ENCODE data around the gene TOP3A. TPM values are rescaled to one million over a fixed set of nuclear protein-coding genes. Genes with fewer than 3 reads are reported as not detected.
A peak's percentile ranks its signal among the peaks of the same experiment; 100 is the strongest.

The TOP3A gene
- total RNA-seq, 1 donor from 2014 or later = 52.8 TPM

DNA sequence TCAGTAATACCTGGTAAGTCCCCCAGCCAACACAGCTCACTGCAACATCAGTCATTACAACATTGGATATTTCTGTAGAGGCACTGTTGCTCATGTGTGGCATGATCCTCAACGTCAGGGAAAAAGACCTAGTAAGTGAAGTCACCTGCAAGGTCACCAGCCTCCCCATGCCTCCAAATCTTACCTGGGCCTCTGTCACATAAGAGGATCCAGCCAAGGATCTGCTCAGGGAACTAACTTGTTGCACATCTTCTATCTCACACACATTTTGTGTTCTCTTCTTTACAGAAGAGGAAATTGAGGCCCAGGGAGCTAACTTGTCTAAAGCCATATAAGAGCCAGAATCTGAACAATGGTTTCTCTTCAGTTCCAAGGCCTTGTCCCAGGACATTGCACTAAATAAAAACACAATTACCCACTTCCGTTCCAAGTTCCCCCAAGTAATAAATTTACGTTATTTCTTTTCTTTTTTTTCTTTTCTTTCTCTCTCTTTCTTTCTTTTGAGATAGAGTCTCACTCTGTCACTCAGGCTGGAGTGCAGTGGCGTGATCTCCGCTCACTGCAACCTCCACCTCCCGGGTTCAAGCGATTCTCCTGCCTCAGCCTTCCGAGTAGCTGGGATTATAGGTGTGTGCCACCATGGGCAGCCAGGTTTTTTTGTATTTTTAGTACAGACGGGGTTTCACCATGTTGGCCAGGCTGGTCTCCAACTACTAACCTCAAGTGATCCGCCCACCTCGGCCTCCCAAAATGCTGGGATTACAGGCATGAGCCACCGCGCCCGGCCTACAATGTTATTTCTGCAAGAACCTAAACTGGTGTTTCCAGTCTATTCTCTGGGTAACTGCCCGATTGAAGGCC, 47.3 kb upstream of the TOP3A start:
- Histone ChIP-seq H3K4me1 (peaks cover 0 to 6% of the 10 kb centered on the region in 2 donors), H3K4me3 (peak overlapping the region; percentile 86 to 89), H3K27me3 (no peaks in the 10 kb centered on the region), H3K9me3 (no peaks in the 10 kb centered on the region), H3K27ac (peak overlapping the region; percentile 66 to 72), H3K36me3 (no peaks in the 10 kb centered on the region)
- no peak for DNase-seq (ENCODE audit: low spot score in 2 of 2)
- intact Hi-C loops (cut with DNase I) = loop anchor here (2.0 to 10.0 kb wide), 4 partner anchors 45 to 390 kb away; partner anchors contain the start of genes ALKBH5, DRC3, MIEF2 and SMCR8
- TF ChIP-seq CTCF (IDR thresholded peaks at IDR 0.05) = no peak

DNA sequence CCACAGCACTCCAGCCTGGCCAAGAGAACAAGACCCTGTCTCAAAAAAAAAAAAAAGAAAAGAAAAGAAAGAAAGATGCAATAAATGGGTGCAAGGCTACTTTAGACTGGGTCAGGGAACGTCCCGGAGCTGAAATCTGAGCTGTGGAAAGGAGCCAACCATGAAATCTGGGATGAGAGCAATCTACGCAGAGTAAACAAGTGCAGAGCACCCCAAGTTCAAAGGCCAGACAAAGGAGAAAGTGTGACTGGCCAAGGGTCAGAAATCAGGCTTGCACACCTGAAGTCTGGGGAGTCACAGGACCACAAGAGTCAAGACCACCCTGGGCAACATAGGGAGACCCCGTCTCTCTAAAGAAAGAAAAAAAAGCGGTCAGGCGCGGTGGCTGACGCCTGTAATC, 45.7 kb upstream of the TOP3A start:
- intact Hi-C loops (cut with DNase I) = loop anchor here (5.0 to 10.0 kb wide), 3 partner anchors 43 to 388 kb away; partner anchors contain the start of genes ALKBH5, DRC3, SMCR8 and TOM1L2
- Histone ChIP-seq H3K36me3 (no peaks in the 10 kb centered on the region), H3K4me3 (no peak overlapping the region), H3K27me3 (no peaks in the 10 kb centered on the region), H3K4me1 (peaks cover 0 to 6% of the 10 kb centered on the region in 2 donors), H3K9me3 (no peaks in the 10 kb centered on the region), H3K27ac (no peak overlapping the region)
- no peak for DNase-seq (ENCODE audit: low spot score in 2 of 2)
- TF ChIP-seq CTCF (IDR thresholded peaks at IDR 0.05) = no peak

DNA sequence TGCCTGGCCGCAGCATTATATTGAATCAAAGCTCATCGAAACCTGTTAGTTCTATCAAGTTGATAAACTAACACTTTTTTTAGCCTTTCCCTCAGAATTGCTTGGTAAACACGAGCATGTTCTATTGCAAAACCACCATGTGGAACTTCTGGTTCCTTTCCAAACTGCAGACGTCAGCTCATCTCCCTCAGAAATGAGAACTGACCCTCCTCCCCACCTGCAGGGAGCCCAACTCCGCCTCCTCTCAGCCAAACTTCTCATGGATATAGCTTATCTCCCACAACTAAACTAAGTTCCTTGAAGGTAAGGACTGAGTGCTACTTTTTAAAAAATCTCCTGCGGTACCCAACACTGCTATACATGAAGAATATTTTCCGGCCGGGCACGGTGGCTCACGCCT, 41.8 kb upstream of the TOP3A start:
- no peak for TF ChIP-seq CTCF (IDR thresholded peaks at IDR 0.05)

GRCh38 chr17:18353541-18353940, 38.7 kb upstream of the TOP3A start:
- no peaks in the 10 kb centered on the region for H3K9me3 ChIP-seq
- no peaks in the 10 kb centered on the region for H3K27me3 ChIP-seq
- no peak overlapping the region for H3K4me3 ChIP-seq
- intact Hi-C loops (cut with DNase I) = no loop called here
- no peak overlapping the region for H3K27ac ChIP-seq
- H3K4me1 ChIP-seq = no peaks in the 10 kb centered on the region
- no peak for DNase-seq (ENCODE audit: low spot score in 2 of 2)
- TF ChIP-seq CTCF (IDR thresholded peaks at IDR 0.05) = no peak
- H3K36me3 ChIP-seq = peaks cover 12 to 32% of the 10 kb centered on the region in 2 donors

More for the DNA sequence above, 41.8 kb upstream of the TOP3A start:
- H3K27me3 ChIP-seq = no peaks in the 10 kb centered on the region
- no peak for DNase-seq (ENCODE audit: low spot score in 2 of 2)
- no peaks in the 10 kb centered on the region for H3K4me1 ChIP-seq
- no peaks in the 10 kb centered on the region for H3K9me3 ChIP-seq
- H3K27ac ChIP-seq = no peak overlapping the region
- no peak overlapping the region for H3K4me3 ChIP-seq
- intact Hi-C loops (cut with DNase I) = no loop called here
- H3K36me3 ChIP-seq = peaks cover 12 to 19% of the 10 kb centered on the region in 2 donors

DNA sequence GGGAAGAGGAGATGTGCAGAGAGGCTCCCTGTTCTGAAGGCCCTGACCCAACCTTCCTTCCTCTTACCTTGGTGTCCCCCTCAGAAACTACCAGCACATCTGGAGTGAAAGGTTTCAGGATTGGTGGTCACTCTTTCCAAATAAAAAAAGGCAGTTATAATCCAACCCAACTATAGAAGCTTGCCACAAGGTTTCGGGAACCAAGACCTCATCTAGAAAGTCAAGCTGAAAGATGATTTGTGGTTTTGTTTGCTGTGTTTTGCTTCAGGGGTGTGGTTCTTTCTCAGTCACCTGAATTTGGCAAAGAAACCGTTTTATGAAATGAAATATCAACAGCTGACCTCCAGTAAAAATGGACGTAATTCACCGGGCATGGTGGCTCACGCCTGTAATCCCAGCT, 29.2 kb upstream of the TOP3A start:
- Histone ChIP-seq H3K9me3 (no peaks in the 10 kb centered on the region), H3K36me3 (peaks cover 27 to 49% of the 10 kb centered on the region in 2 donors), H3K4me1 (no peaks in the 10 kb centered on the region), H3K27me3 (no peaks in the 10 kb centered on the region), H3K27ac (no peak overlapping the region), H3K4me3 (no peak overlapping the region)
- TF ChIP-seq CTCF (IDR thresholded peaks at IDR 0.05) = no peak
- DNase-seq (ENCODE audit: low spot score in 2 of 2) = no peak
- intact Hi-C loops (cut with DNase I) = no loop called here
